KMS-11 (cell line): ENCODE data around the gene ZBTB17.
A peak's percentile ranks its signal among the peaks of the same experiment; 100 is the strongest.
"Not testable (repeated sequence)": the region's sequence is repeated elsewhere in the genome, so short reads cannot be mapped to it uniquely, and the experiment has no call there.

Experiments
- H2AFZ ChIP-seq: fragments of 200-600 bp; sonication (generic); 2 replicates; pipeline ENCODE4 v1.6.1; 2016; ENCODE audit warnings: antibody characterized with exemption, mixed run types, low read depth
- H3K27ac ChIP-seq: fragments of 200-600 bp; sonication (generic); 2 replicates; pipeline ENCODE4 v1.6.1; 2016; ENCODE audit warnings: mild to moderate bottlenecking, mixed run types
- H3K27me3 ChIP-seq: fragments of 200-600 bp; sonication (generic); 2 replicates; pipeline ENCODE4 v1.6.1; 2017; ENCODE audit warnings: mild to moderate bottlenecking, low read depth, mixed run types, moderate library complexity; ENCODE audit not compliant: insufficient read depth
- H3K36me3 ChIP-seq: fragments of 200-600 bp; sonication (generic); 2 replicates; pipeline ENCODE4 v1.6.1; 2017; ENCODE audit warnings: mild to moderate bottlenecking, mixed run types; ENCODE audit not compliant: insufficient read depth
- H3K4me1 ChIP-seq: fragments of 200-600 bp; sonication (generic); 2 replicates; pipeline ENCODE4 v1.6.1; 2016; ENCODE audit warnings: mild to moderate bottlenecking, low read depth, mixed run types; ENCODE audit not compliant: poor library complexity, severe bottlenecking
- H3K4me2 ChIP-seq: fragments of 200-600 bp; sonication (generic); 2 replicates; pipeline ENCODE4 v1.7.0; 2016; ENCODE audit warnings: mild to moderate bottlenecking, mixed run types
- H3K4me3 ChIP-seq: fragments of 200-600 bp; sonication (generic); IDR thresholded peaks from 2 replicates; pipeline ENCODE4 v1.6.1; 2017; ENCODE audit warnings: low read depth, low read length, mixed read lengths; ENCODE audit not compliant: insufficient read depth
- H3K79me2 ChIP-seq: fragments of 200-600 bp; sonication (generic); 2 replicates; pipeline ENCODE4 v1.6.1; 2016; ENCODE audit warnings: low read depth, mixed run types; ENCODE audit not compliant: insufficient read depth
- H3K9ac ChIP-seq: fragments of 200-600 bp; sonication (generic); 2 replicates; pipeline ENCODE4 v1.6.1; 2016; ENCODE audit warnings: mild to moderate bottlenecking, mixed run types
- H4K20me1 ChIP-seq: fragments of 200-600 bp; sonication (generic); 2 replicates; pipeline ENCODE4 v1.6.1; 2016; ENCODE audit warnings: mild to moderate bottlenecking, mixed run types; ENCODE audit not compliant: insufficient read depth
- CTCF ChIP-seq: fragments of 200-600 bp; sonication (generic); conservative IDR thresholded peaks from 2 replicates; pipeline ENCODE4 v1.6.1; 2017; ENCODE audit warnings: low read depth, mild to moderate bottlenecking, antibody characterized with exemption, low read length, moderate library complexity, mixed read lengths

ZBTB17 gene

GRCh38 chr1:16007671-16008341 is 31.9 kb upstream of the ZBTB17 start:
- H3K79me2 ChIP-seq = no peaks in the 10 kb centered on the region
- no peak overlapping the region for H3K4me3 ChIP-seq
- no peak for TF ChIP-seq CTCF
- no peaks in the 10 kb centered on the region for H3K27me3 ChIP-seq
- H3K4me2 ChIP-seq = no peak overlapping the region
- H3K27ac ChIP-seq = no peak overlapping the region
- H3K4me1 ChIP-seq = peaks cover 15% of the 10 kb centered on the region
- H4K20me1 ChIP-seq = no peaks in the 10 kb centered on the region
- H3K9ac ChIP-seq = no peak overlapping the region
- no peaks in the 10 kb centered on the region for H3K36me3 ChIP-seq
- H2AFZ ChIP-seq = no peak overlapping the region

- H3K27me3 ChIP-seq = no peaks in the 10 kb centered on the region
- no peaks in the 10 kb centered on the region for H4K20me1 ChIP-seq
- no peaks in the 10 kb centered on the region for H3K79me2 ChIP-seq
- H3K4me3 ChIP-seq = no peak overlapping the region
- H3K4me1 ChIP-seq = peaks cover 6% of the 10 kb centered on the region
- TF ChIP-seq CTCF = 0 out of 2 replicates have a peak, but pooled peaks have one; percentile 24
- H3K4me2 ChIP-seq = no peak overlapping the region
- no peak overlapping the region for H3K27ac ChIP-seq
- no peaks in the 10 kb centered on the region for H3K36me3 ChIP-seq
- no peak overlapping the region for H2AFZ ChIP-seq
- no peak overlapping the region for H3K9ac ChIP-seq
These were observed 30.9 kb upstream of the ZBTB17 start for GRCh38 chr1:16006552-16007485.

- TF ChIP-seq CTCF = no peak
- Histone ChIP-seq H3K9ac (no peak overlapping the region), H2AFZ (no peak overlapping the region), H3K4me3 (no peak overlapping the region), H3K4me1 (no peaks in the 10 kb centered on the region), H3K27me3 (no peaks in the 10 kb centered on the region), H3K79me2 (no peaks in the 10 kb centered on the region), H4K20me1 (no peaks in the 10 kb centered on the region), H3K36me3 (no peaks in the 10 kb centered on the region), H3K27ac (no peak overlapping the region), H3K4me2 (no peak overlapping the region)
These were observed 30.1 kb upstream of the ZBTB17 start for GRCh38 chr1:16006010-16006409.

GRCh38 chr1:16005597-16005996 is 29.7 kb upstream of the ZBTB17 start:
- H3K4me2 ChIP-seq = no peak overlapping the region
- no peak overlapping the region for H3K27ac ChIP-seq
- no peaks in the 10 kb centered on the region for H3K79me2 ChIP-seq
- H2AFZ ChIP-seq = no peak overlapping the region
- no peaks in the 10 kb centered on the region for H3K27me3 ChIP-seq
- no peak for TF ChIP-seq CTCF
- no peak overlapping the region for H3K4me3 ChIP-seq
- no peaks in the 10 kb centered on the region for H3K36me3 ChIP-seq
- H3K9ac ChIP-seq = no peak overlapping the region
- H4K20me1 ChIP-seq = no peaks in the 10 kb centered on the region
- no peaks in the 10 kb centered on the region for H3K4me1 ChIP-seq

GRCh38 chr1:16001274-16001673 is 25.4 kb upstream of the ZBTB17 start:
- not testable (repeated sequence) for H3K4me3 ChIP-seq, H3K27ac ChIP-seq, H3K4me1 ChIP-seq, H3K4me2 ChIP-seq, H3K79me2 ChIP-seq, H4K20me1 ChIP-seq, H2AFZ ChIP-seq, H3K36me3 ChIP-seq, H3K9ac ChIP-seq, H3K27me3 ChIP-seq
